ENCODE results near the gene IPCEF1.

Gene IPCEF1

DNA sequence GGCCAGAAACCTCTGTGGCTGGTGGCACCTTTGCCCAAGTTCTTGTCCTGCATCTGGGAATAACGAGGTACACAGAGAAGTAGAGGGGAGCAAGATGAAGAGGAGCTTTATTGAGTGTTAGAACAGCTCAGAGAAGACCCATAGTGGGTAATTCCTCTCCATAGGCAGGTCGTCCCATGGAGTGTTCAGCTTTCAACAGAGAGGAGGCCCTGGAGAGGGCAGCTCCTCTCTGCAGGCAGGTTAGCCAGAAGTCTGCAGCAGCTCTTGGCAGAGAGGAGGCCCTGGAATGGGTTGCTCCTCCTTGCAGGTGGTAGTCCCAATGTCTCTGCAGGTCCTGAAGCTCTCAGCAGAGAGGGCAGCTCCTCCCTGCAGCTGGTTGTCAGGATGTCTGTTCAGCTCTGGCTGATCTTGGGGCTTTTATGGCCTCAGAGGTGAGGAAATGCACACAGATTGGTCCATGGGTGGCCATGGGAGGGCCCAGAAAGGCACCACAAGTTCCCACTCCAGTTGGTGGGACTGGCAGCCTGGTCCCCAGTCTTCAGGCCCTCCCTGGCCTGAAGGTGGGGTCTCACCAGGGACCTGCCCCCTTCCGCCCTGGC, 89.0 kb downstream of the IPCEF1 start:
- Histone ChIP-seq H3K27ac (no peak overlapping the region), H3K36me3 (ENCODE audit: insufficient read depth, low read length) (no peaks in the 10 kb centered on the region), H3K4me3 (no peak overlapping the region), H3K9ac (ENCODE audit: insufficient read length) (no peak overlapping the region), H3K9me3 (ENCODE audit: low read depth, low read length) (no peaks in the 10 kb centered on the region)
- no peak for DNase-seq (ENCODE audit: low read depth, low spot score)
- TF ChIP-seq POLR2AphosphoS5 (IDR thresholded peaks at IDR 0.05; ENCODE audit: borderline replicate concordance, low read depth, low read length) = no peak
- TF ChIP-seq EZH2 (IDR thresholded peaks at IDR 0.05) = no peak
- no peak for TF ChIP-seq FOXP2 (optimal IDR thresholded peaks at IDR 0.05; ENCODE audit: control extremely low read depth, extremely low read length, insufficient read depth)

DNA sequence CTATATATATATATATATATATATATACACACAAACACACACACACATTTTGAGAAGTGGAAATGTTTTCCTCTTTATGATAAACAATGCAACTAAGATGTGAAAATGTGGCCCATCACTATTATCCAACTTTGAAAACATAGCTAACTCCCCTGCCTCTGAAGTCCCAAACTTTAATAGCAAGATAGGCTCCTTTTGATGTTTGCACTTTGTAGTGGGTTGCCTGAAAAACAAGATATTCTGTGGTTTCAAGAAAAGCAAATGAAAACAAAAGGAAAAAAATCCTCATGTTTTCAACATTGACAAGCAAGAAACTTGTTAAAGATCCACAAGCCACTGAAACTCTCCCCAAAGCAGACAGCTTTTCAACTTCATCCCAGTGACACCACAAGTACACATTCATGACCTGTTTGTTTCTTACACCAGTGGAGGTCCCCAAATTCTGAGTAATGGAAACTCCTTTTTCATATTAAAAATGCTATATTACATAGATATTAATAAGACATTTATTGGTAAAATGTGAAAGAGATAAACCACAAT, 90.0 kb downstream of the IPCEF1 start:
- Histone ChIP-seq H3K9me3 (ENCODE audit: low read depth, low read length) (no peaks in the 10 kb centered on the region), H3K4me3 (no peak overlapping the region), H3K27ac (no peak overlapping the region), H3K9ac (ENCODE audit: insufficient read length) (no peak overlapping the region), H3K36me3 (ENCODE audit: insufficient read depth, low read length) (no peaks in the 10 kb centered on the region)
- no peak for DNase-seq (ENCODE audit: low read depth, low spot score)
- TF ChIP-seq FOXP2 (optimal IDR thresholded peaks at IDR 0.05; ENCODE audit: control extremely low read depth, extremely low read length, insufficient read depth) (no peak), EZH2 (IDR thresholded peaks at IDR 0.05) (no peak), POLR2AphosphoS5 (IDR thresholded peaks at IDR 0.05; ENCODE audit: borderline replicate concordance, low read depth, low read length) (no peak)

- H3K36me3 ChIP-seq (ENCODE audit: insufficient read depth, low read length) = no peaks in the 10 kb centered on the region
- H3K9ac ChIP-seq (ENCODE audit: insufficient read length) = no peak overlapping the region
- no peak for TF ChIP-seq FOXP2 (optimal IDR thresholded peaks at IDR 0.05; ENCODE audit: control extremely low read depth, extremely low read length, insufficient read depth)
- TF ChIP-seq POLR2AphosphoS5 (IDR thresholded peaks at IDR 0.05; ENCODE audit: borderline replicate concordance, low read depth, low read length) = no peak
- no peak for TF ChIP-seq EZH2 (IDR thresholded peaks at IDR 0.05)
- DNase-seq (ENCODE audit: low read depth, low spot score) = no peak
- H3K27ac ChIP-seq = no peak overlapping the region
- no peak overlapping the region for H3K4me3 ChIP-seq
- no peaks in the 10 kb centered on the region for H3K9me3 ChIP-seq (ENCODE audit: low read depth, low read length)
Measured at GRCh38 chr6:154261688-154262397, 94.8 kb downstream of the IPCEF1 start.

GRCh38 chr6:154258064-154258757, 98.4 kb downstream of the IPCEF1 start:
- Histone ChIP-seq H3K9ac (ENCODE audit: insufficient read length) (no peak overlapping the region), H3K4me3 (no peak overlapping the region), H3K27ac (no peak overlapping the region), H3K9me3 (ENCODE audit: low read depth, low read length) (no peaks in the 10 kb centered on the region), H3K36me3 (ENCODE audit: insufficient read depth, low read length) (no peaks in the 10 kb centered on the region)
- TF ChIP-seq EZH2 (IDR thresholded peaks at IDR 0.05) (no peak), FOXP2 (optimal IDR thresholded peaks at IDR 0.05; ENCODE audit: control extremely low read depth, extremely low read length, insufficient read depth) (no peak), POLR2AphosphoS5 (IDR thresholded peaks at IDR 0.05; ENCODE audit: borderline replicate concordance, low read depth, low read length) (no peak)
- no peak for DNase-seq (ENCODE audit: low read depth, low spot score)

GRCh38 chr6:154257067-154257466, 99.5 kb downstream of the IPCEF1 start:
- Histone ChIP-seq H3K9me3 (ENCODE audit: low read depth, low read length) (no peaks in the 10 kb centered on the region), H3K27ac (no peak overlapping the region), H3K36me3 (ENCODE audit: insufficient read depth, low read length) (no peaks in the 10 kb centered on the region), H3K9ac (ENCODE audit: insufficient read length) (no peak overlapping the region), H3K4me3 (no peak overlapping the region)
- TF ChIP-seq POLR2AphosphoS5 (IDR thresholded peaks at IDR 0.05; ENCODE audit: borderline replicate concordance, low read depth, low read length) = no peak
- no peak for TF ChIP-seq FOXP2 (optimal IDR thresholded peaks at IDR 0.05; ENCODE audit: control extremely low read depth, extremely low read length, insufficient read depth)
- no peak for TF ChIP-seq EZH2 (IDR thresholded peaks at IDR 0.05)
- DNase-seq (ENCODE audit: low read depth, low spot score) = no peak

- no peaks in the 10 kb centered on the region for H3K36me3 ChIP-seq (ENCODE audit: insufficient read depth, low read length)
- no peak for DNase-seq (ENCODE audit: low read depth, low spot score)
- H3K4me3 ChIP-seq = no peak overlapping the region
- TF ChIP-seq POLR2AphosphoS5 (IDR thresholded peaks at IDR 0.05; ENCODE audit: borderline replicate concordance, low read depth, low read length) (no peak), EZH2 (IDR thresholded peaks at IDR 0.05) (no peak), FOXP2 (optimal IDR thresholded peaks at IDR 0.05; ENCODE audit: control extremely low read depth, extremely low read length, insufficient read depth) (no peak)
- no peak overlapping the region for H3K27ac ChIP-seq
- no peak overlapping the region for H3K9ac ChIP-seq (ENCODE audit: insufficient read length)
- H3K9me3 ChIP-seq (ENCODE audit: low read depth, low read length) = no peaks in the 10 kb centered on the region
Measured at GRCh38 chr6:154252678-154253077, 103.9 kb downstream of the IPCEF1 start.

GRCh38 chr6:154251116-154251515, 105.5 kb downstream of the IPCEF1 start:
- no peak overlapping the region for H3K27ac ChIP-seq
- no peak for DNase-seq (ENCODE audit: low read depth, low spot score)
- no peaks in the 10 kb centered on the region for H3K9me3 ChIP-seq (ENCODE audit: low read depth, low read length)

DNA sequence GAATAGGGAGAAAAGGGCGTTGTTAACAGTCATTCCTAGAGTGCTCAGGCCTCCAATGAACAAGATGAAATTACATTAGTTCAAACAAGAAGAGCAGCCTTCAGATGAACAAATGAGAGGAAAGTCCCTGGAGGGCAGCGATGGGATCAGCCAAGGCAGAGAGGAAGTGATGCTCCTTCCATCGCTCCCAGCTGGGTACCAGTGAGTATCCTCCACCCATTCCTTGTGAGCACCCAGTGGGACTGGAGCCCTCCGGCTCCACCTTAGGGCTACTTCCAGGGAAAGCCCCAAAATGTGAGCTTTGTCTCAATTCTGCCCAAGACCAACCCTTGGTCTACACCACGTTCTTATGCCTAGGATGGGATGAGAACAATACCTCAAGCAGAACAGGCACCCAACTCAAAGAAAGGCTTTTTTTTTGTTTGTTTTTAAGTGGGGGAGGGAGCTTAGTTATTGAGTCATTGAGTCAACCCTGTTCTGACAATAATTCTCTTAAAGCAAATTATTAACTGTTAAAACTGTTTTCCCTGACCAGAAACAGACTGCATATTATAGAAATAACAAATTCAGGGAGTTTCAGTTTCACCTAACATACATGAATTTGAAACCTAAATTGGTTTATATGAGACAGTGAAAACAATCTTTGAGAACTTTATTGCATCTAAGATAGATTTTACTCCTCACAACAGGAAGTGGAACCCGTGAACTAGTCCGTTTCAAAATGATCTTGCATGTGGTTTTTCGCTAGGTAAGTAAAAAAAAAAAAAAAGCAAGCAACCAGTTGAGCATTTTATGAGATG, 106.9 kb downstream of the IPCEF1 start:
- no peak for DNase-seq (ENCODE audit: low read depth, low spot score)
- Histone ChIP-seq H3K4me3 (peak overlapping the region; percentile 54), H3K9ac (ENCODE audit: insufficient read length) (no peak overlapping the region), H3K9me3 (ENCODE audit: low read depth, low read length) (no peaks in the 10 kb centered on the region), H3K27ac (no peak overlapping the region), H3K36me3 (ENCODE audit: insufficient read depth, low read length) (no peaks in the 10 kb centered on the region)
- TF ChIP-seq POLR2AphosphoS5 (IDR thresholded peaks at IDR 0.05; ENCODE audit: borderline replicate concordance, low read depth, low read length) (no peak), EZH2 (IDR thresholded peaks at IDR 0.05) (no peak), FOXP2 (optimal IDR thresholded peaks at IDR 0.05; ENCODE audit: control extremely low read depth, extremely low read length, insufficient read depth) (no peak)

More at GRCh38 chr6:154251116-154251515, 105.5 kb downstream of the IPCEF1 start:
- Histone ChIP-seq H3K9ac (ENCODE audit: insufficient read length) (no peak overlapping the region), H3K36me3 (ENCODE audit: insufficient read depth, low read length) (no peaks in the 10 kb centered on the region), H3K4me3 (no peak overlapping the region)
- no peak for TF ChIP-seq EZH2 (IDR thresholded peaks at IDR 0.05)

Data from SK-N-MC (cell line).